Neural cell (in vitro differentiated cells): ENCODE data around the gene GABBR2.

Experiments used
- EP300 ChIP-seq: fragments of 450-650 bp; conservative IDR thresholded peaks from 2 replicates; pipeline ENCODE4 v1.6.1; 2014; ENCODE audit warnings: antibody characterized with exemption, mild to moderate bottlenecking, moderate library complexity; ENCODE audit not compliant: poor library complexity, severe bottlenecking
- EZH2 ChIP-seq: fragments of 200-600, 300-800 bp; shearing (Covaris generic), sonication (generic); IDR thresholded peaks from 2 replicates; pipeline ENCODE4 v1.6.1; 2014; ENCODE audit warnings: antibody characterized with exemption, low read length, borderline replicate concordance, mild to moderate bottlenecking; ENCODE audit not compliant: insufficient read depth, poor library complexity, severe bottlenecking
- MXI1 ChIP-seq: fragments of 450-650 bp; conservative IDR thresholded peaks from 2 replicates; pipeline ENCODE4 v1.6.1; 2014; ENCODE audit warnings: antibody characterized with exemption, mild to moderate bottlenecking; ENCODE audit not compliant: poor library complexity, severe bottlenecking
- POLR2AphosphoS5 ChIP-seq: IDR thresholded peaks from 2 replicates; pipeline ENCODE4 v1.6.1; 2012
- RAD21 ChIP-seq: fragments of 450-650 bp; conservative IDR thresholded peaks from 2 replicates; pipeline ENCODE4 v1.6.1; 2014; ENCODE audit warnings: antibody characterized with exemption, mild to moderate bottlenecking, moderate library complexity
- SMC3 ChIP-seq: fragments of 450-650 bp; conservative IDR thresholded peaks from 2 replicates; pipeline ENCODE4 v1.6.1; 2014; ENCODE audit warnings: antibody characterized with exemption, mild to moderate bottlenecking, moderate library complexity; ENCODE audit not compliant: poor library complexity
- TAF1 ChIP-seq: IDR thresholded peaks from 2 replicates; pipeline ENCODE4 v1.6.1; 2012; ENCODE audit warnings: low read depth
- TF ChIP-seq, protein P1 (sequence below): fragments of 450-650 bp; IDR thresholded peaks from 2 replicates; pipeline ENCODE4 v1.5.1; 2014; ENCODE audit warnings: antibody characterized with exemption, mild to moderate bottlenecking, moderate library complexity; ENCODE audit not compliant: poor library complexity, severe bottlenecking
- TF ChIP-seq, protein P2 (sequence below): IDR thresholded peaks from 2 replicates; pipeline ENCODE4 v1.6.1; 2012; ENCODE audit warnings: borderline replicate concordance

DNA sequence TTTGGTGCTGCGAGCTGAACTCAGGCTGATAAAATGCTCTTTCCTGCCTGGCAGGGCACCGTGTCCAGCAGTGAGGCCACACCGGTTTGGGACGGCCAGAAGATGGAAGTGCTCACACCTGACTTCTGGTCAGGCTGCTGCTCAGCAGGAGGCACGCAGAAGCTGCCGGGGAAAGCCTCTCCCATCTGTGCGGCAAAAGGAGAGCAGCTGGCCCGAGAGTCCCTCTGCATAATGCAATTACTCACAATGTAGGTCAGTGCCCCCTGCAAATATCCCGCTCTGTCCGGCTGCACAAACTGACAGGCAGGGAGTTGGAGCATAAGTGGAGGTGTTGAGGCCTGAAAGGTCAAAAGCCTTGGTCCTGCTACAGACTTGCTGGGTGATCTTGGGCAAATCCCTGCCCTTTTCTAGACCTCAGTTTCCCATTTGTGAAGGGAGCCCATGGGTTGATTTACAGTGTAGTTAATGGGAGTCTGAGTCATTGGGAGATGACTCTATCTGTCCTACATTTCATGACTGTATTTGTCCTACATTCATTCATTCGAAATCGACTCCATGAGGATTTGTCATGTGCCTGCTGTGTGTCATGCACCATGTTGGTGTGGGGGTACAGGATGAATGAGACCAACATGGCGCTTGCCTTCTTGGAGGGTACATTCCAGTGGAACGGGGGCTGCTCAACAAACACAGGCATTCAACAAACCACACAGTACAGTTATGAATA is 391.4 kb downstream of the GABBR2 start:
- no peak for TF ChIP-seq POLR2AphosphoS5
- TF ChIP-seq, protein P1, sequence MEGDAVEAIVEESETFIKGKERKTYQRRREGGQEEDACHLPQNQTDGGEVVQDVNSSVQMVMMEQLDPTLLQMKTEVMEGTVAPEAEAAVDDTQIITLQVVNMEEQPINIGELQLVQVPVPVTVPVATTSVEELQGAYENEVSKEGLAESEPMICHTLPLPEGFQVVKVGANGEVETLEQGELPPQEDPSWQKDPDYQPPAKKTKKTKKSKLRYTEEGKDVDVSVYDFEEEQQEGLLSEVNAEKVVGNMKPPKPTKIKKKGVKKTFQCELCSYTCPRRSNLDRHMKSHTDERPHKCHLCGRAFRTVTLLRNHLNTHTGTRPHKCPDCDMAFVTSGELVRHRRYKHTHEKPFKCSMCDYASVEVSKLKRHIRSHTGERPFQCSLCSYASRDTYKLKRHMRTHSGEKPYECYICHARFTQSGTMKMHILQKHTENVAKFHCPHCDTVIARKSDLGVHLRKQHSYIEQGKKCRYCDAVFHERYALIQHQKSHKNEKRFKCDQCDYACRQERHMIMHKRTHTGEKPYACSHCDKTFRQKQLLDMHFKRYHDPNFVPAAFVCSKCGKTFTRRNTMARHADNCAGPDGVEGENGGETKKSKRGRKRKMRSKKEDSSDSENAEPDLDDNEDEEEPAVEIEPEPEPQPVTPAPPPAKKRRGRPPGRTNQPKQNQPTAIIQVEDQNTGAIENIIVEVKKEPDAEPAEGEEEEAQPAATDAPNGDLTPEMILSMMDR, result no peak
- TF ChIP-seq SMC3, result no peak
- no peak for TF ChIP-seq RAD21
- TF ChIP-seq, protein P2, sequence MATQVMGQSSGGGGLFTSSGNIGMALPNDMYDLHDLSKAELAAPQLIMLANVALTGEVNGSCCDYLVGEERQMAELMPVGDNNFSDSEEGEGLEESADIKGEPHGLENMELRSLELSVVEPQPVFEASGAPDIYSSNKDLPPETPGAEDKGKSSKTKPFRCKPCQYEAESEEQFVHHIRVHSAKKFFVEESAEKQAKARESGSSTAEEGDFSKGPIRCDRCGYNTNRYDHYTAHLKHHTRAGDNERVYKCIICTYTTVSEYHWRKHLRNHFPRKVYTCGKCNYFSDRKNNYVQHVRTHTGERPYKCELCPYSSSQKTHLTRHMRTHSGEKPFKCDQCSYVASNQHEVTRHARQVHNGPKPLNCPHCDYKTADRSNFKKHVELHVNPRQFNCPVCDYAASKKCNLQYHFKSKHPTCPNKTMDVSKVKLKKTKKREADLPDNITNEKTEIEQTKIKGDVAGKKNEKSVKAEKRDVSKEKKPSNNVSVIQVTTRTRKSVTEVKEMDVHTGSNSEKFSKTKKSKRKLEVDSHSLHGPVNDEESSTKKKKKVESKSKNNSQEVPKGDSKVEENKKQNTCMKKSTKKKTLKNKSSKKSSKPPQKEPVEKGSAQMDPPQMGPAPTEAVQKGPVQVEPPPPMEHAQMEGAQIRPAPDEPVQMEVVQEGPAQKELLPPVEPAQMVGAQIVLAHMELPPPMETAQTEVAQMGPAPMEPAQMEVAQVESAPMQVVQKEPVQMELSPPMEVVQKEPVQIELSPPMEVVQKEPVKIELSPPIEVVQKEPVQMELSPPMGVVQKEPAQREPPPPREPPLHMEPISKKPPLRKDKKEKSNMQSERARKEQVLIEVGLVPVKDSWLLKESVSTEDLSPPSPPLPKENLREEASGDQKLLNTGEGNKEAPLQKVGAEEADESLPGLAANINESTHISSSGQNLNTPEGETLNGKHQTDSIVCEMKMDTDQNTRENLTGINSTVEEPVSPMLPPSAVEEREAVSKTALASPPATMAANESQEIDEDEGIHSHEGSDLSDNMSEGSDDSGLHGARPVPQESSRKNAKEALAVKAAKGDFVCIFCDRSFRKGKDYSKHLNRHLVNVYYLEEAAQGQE, result no peak
- no peak for TF ChIP-seq EZH2
- no peak for TF ChIP-seq EP300
- TF ChIP-seq MXI1, result no peak
- no peak for TF ChIP-seq TAF1
